Tibial artery (tissue), 4 donors: ENCODE results near the gene COQ10A.

Experiments used
- DNase-seq, 2 donors: peaks; one replicate each; pipeline ENCODE4 v3.0.0-alpha.2; 2019
- H3K27ac ChIP-seq, 2 donors: fragments of 200-600 bp; sonication (generic) in 1 of 2; 1 replicate in 1 of 2; 2 replicates in 1 of 2; pipeline ENCODE4 v1.5.1; 2018 to 2019; ENCODE audit warnings: mild to moderate bottlenecking in 1 of 2
- H3K27me3 ChIP-seq, 2 donors: fragments of 200-600 bp; sonication (generic) in 1 of 2; one replicate each; pipeline versions ENCODE4 v1.5.1 to v1.6.0; 2016 to 2019
- H3K36me3 ChIP-seq, 3 donors: fragments of 200-600 bp; sonication (generic) in 2 of 3; one replicate each; pipeline ENCODE4 v1.5.1; 2016 to 2019; ENCODE audit warnings: mild to moderate bottlenecking in 2 of 3
- H3K4me1 ChIP-seq, 4 donors: fragments of 200-600 bp; sonication (generic) in 2 of 4; 1 replicate in 3 of 4; 2 replicates in 1 of 4; pipeline ENCODE4 v1.5.1; 2016 to 2019
- H3K4me3 ChIP-seq, 2 donors: fragments of 200-600 bp; sonication (generic) in 1 of 2; 1 replicate in 1 of 2; 2 replicates in 1 of 2; pipeline ENCODE4 v1.5.1; 2018 to 2019; ENCODE audit warnings: mild to moderate bottlenecking in 2 of 2
- H3K9me3 ChIP-seq, 3 donors: fragments of 200-600 bp; sonication (generic) in 1 of 3; one replicate each; pipeline ENCODE4 v1.5.1; 2016 to 2019
- intact Hi-C: fragments of 100-400 bp; cut with DNase I; formaldehyde crosslinking; loops from one replicate; pipeline ENCODE4 v1.15.0; 2023; ENCODE audit warnings: low total_unique reads
- TF ChIP-seq, protein P1 (sequence below), 2 experiments: fragments of 200-600 bp in 1 of 2; fragments of 450-650 bp in 1 of 2; IDR thresholded peaks; one replicate each; pipeline ENCODE4 v1.5.1; 2017 to 2019; ENCODE audit warnings: antibody characterized with exemption in 2 of 2, mild to moderate bottlenecking in 1 of 2, moderate library complexity in 1 of 2

Gene COQ10A

GRCh38 chr12:56229916-56230431, 36.8 kb upstream of the COQ10A start, which contains the start of gene SLC39A5:
Gene SLC39A5, plus strand, starts transcription at chr12:56230051. Its CDS starts 1,224 bp downstream, at chr12:56231275.
- intact Hi-C loops: no loop called here
- no peaks in the 10 kb centered on the region for H3K27me3 ChIP-seq
- no peaks in the 10 kb centered on the region for H3K9me3 ChIP-seq
- H3K36me3 ChIP-seq: peaks cover 0 to 32% (median 0%) of the 10 kb centered on the region in 3 donors
- DNase-seq: no peak
- peaks cover 0 to 6% (median 4%) of the 10 kb centered on the region in 4 donors for H3K4me1 ChIP-seq
- no peak within 1 kb of the TSS for H3K27ac ChIP-seq
- TF ChIP-seq, protein P1, sequence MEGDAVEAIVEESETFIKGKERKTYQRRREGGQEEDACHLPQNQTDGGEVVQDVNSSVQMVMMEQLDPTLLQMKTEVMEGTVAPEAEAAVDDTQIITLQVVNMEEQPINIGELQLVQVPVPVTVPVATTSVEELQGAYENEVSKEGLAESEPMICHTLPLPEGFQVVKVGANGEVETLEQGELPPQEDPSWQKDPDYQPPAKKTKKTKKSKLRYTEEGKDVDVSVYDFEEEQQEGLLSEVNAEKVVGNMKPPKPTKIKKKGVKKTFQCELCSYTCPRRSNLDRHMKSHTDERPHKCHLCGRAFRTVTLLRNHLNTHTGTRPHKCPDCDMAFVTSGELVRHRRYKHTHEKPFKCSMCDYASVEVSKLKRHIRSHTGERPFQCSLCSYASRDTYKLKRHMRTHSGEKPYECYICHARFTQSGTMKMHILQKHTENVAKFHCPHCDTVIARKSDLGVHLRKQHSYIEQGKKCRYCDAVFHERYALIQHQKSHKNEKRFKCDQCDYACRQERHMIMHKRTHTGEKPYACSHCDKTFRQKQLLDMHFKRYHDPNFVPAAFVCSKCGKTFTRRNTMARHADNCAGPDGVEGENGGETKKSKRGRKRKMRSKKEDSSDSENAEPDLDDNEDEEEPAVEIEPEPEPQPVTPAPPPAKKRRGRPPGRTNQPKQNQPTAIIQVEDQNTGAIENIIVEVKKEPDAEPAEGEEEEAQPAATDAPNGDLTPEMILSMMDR (IDR thresholded peaks at IDR 0.05): no peak
- H3K4me3 ChIP-seq: no peak within 1 kb of the TSS

DNA sequence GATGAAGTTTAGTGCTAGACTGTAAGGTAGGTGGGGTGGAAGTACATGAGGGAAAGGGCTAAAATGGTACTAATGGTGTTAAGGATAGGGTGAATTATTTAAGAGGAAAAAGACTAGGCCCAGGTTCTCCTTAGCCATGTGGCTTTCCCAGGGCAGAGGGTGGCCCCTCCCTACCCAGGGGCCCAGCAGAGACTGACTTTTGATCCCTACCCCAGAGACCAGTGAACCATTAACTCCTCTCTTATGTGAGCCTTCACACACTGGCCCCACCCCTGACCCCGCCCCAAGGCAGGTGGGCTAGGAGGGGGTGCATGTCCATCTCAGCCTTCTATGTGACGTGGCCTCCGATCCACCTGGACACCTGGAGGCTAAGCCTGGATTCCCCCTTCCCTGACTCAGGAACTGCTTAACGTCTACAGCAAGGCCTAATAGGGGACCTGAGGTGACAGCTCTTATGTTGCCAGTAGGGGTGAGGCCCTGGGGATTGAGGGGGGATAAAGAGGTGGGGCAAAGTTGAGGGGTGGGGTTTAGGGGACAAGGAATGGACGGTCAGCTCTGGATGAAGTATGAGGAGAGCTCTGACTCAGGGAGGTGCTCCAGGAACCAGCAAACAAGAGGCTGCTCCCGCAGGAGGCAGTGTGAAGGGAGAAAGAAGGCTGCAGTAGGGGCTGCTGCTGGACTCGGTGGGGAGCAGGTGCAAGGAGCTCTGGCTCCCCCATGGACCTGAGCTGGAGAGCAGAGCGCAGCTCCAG, 36.1 kb upstream of the COQ10A start:
- H3K4me1 ChIP-seq: peaks cover 0 to under 1% (median 0%) of the 10 kb centered on the region in 4 donors
- H3K27me3 ChIP-seq: no peaks in the 10 kb centered on the region
- peaks cover 0 to 30% (median 0%) of the 10 kb centered on the region in 3 donors for H3K36me3 ChIP-seq
- intact Hi-C loops: no loop called here
- H3K9me3 ChIP-seq: no peaks in the 10 kb centered on the region
- H3K4me3 ChIP-seq: no peak overlapping the region
- no peak overlapping the region for H3K27ac ChIP-seq
- no peak for DNase-seq
- TF ChIP-seq, protein P1 (IDR thresholded peaks at IDR 0.05): no peak

GRCh38 chr12:56231184-56231582, 35.6 kb upstream of the COQ10A start:
- DNase-seq: no peak
- intact Hi-C loops: no loop called here
- no peak overlapping the region for H3K27ac ChIP-seq
- no peaks in the 10 kb centered on the region for H3K9me3 ChIP-seq
- H3K27me3 ChIP-seq: no peaks in the 10 kb centered on the region
- peaks cover 0 to 25% (median 0%) of the 10 kb centered on the region in 3 donors for H3K36me3 ChIP-seq
- H3K4me3 ChIP-seq: no peak overlapping the region
- TF ChIP-seq, protein P1 (IDR thresholded peaks at IDR 0.05): no peak
- no peaks in the 10 kb centered on the region for H3K4me1 ChIP-seq

- H3K27me3 ChIP-seq: no peaks in the 10 kb centered on the region
- no peaks in the 10 kb centered on the region for H3K9me3 ChIP-seq
- H3K4me3 ChIP-seq: no peak overlapping the region
- H3K27ac ChIP-seq: no peak overlapping the region
- peaks cover 5 to 38% (median 24%) of the 10 kb centered on the region in 3 donors for H3K36me3 ChIP-seq
- intact Hi-C loops: no loop called here
- DNase-seq: no peak
- TF ChIP-seq, protein P1 (IDR thresholded peaks at IDR 0.05): no peak
- H3K4me1 ChIP-seq: no peaks in the 10 kb centered on the region
Observed at GRCh38 chr12:56234746-56235436, 31.9 kb upstream of the COQ10A start.

GRCh38 chr12:56236091-56236490, 30.7 kb upstream of the COQ10A start:
- Histone ChIP-seq H3K4me3 (no peak overlapping the region), H3K9me3 (no peaks in the 10 kb centered on the region), H3K27me3 (no peaks in the 10 kb centered on the region), H3K36me3 (peaks cover 14 to 50% (median 36%) of the 10 kb centered on the region in 3 donors), H3K27ac (no peak overlapping the region), H3K4me1 (no peaks in the 10 kb centered on the region)
- intact Hi-C loops: no loop called here
- DNase-seq: no peak
- TF ChIP-seq, protein P1 (IDR thresholded peaks at IDR 0.05): no peak
